ENCODE measurements around the gene FAM174B.

GRCh38 chr15:92634060-92634459 lies 21.5 kb downstream of the FAM174B start:
- TF ChIP-seq SIN3A (IDR thresholded peaks at IDR 0.05; ENCODE audit: borderline replicate concordance, insufficient read depth, low read length): no peak
- TF ChIP-seq POLR2AphosphoS5 (IDR thresholded peaks at IDR 0.05; ENCODE audit: low read depth, low read length): no peak
- TF ChIP-seq TAF1 (IDR thresholded peaks at IDR 0.05; ENCODE audit: borderline replicate concordance, insufficient read depth, low read length): no peak
- TF ChIP-seq REST (IDR thresholded peaks at IDR 0.05; ENCODE audit: insufficient read depth in 1 of 2, low read depth in 2 of 2, low read length in 2 of 2): no peak
- TF ChIP-seq FOXP2 (optimal IDR thresholded peaks at IDR 0.05; ENCODE audit: borderline replicate concordance, extremely low read depth, extremely low read length, insufficient read depth): no peak
